ENCODE data around the gene NRXN3. TPM values are rescaled to one million over a fixed set of nuclear protein-coding genes. Genes with fewer than 3 reads are reported as not detected.

Gene NRXN3
- total RNA-seq, 2 experiments from 2014 or later, result not detected

GRCh38 chr14:79248771-79249170 is 1078.6 kb downstream of the NRXN3 start:
- Histone ChIP-seq H4K20me1 (ENCODE audit: insufficient read depth, low read length) (no peaks in the 10 kb centered on the region), H3K79me2 (ENCODE audit: insufficient read depth, low read depth, low read length) (no peaks in the 10 kb centered on the region), H3K4me1 (ENCODE audit: insufficient read depth, low read length, poor library complexity, severe bottlenecking) (no peaks in the 10 kb centered on the region), H3K4me3 (ENCODE audit: low read depth, low read length, poor library complexity, severe bottlenecking) (no peak overlapping the region), H3K9me3 (ENCODE audit: low read length) (no peaks in the 10 kb centered on the region), H3K27ac (ENCODE audit: low read depth, low read length, poor library complexity, severe bottlenecking) (no peak overlapping the region), H2AFZ (ENCODE audit: low read length) (no peak overlapping the region), H3K9me2 (ENCODE audit: insufficient read depth, low read length) (no peaks in the 10 kb centered on the region), H3K36me3 (ENCODE audit: insufficient read depth, low read length) (no peaks in the 10 kb centered on the region), H3K4me2 (ENCODE audit: low read length) (no peak overlapping the region)
- DNase-seq (ENCODE audit: low spot score), result no peak
- intact Hi-C loops (cut with micrococcal nuclease; ENCODE audit: unreplicated experiment), result no loop called here
- BruUV-seq (replicated peaks), result no TSS peak
- ChIA-PET CTCF (ENCODE audit: unreplicated experiment) (no interaction called here), POLR2A (interaction anchor here (0.6 kb wide), 1 partner anchor 63 kb away, joined by 3 read pairs; no protein-coding TSS in a partner anchor)
- TF ChIP-seq CTCF (conservative IDR thresholded peaks at IDR 0.05; ENCODE audit: low read length) (no peak), EZH2phosphoT487 (IDR thresholded peaks at IDR 0.05; ENCODE audit: borderline replicate concordance, low read depth, low read length) (no peak)

GRCh38 chr14:79251278-79251677 is 1081.1 kb downstream of the NRXN3 start:
- H3K79me2 ChIP-seq (ENCODE audit: insufficient read depth, low read depth, low read length), result no peaks in the 10 kb centered on the region
- no TSS peak for BruUV-seq (replicated peaks)
- H2AFZ ChIP-seq (ENCODE audit: low read length), result no peak overlapping the region
- no peak for DNase-seq (ENCODE audit: low spot score)
- H3K9me3 ChIP-seq (ENCODE audit: low read length), result no peaks in the 10 kb centered on the region
- TF ChIP-seq CTCF (conservative IDR thresholded peaks at IDR 0.05; ENCODE audit: low read length) (no peak), EZH2phosphoT487 (IDR thresholded peaks at IDR 0.05; ENCODE audit: borderline replicate concordance, low read depth, low read length) (no peak)
- no peak overlapping the region for H3K4me2 ChIP-seq (ENCODE audit: low read length)
- intact Hi-C loops (cut with micrococcal nuclease; ENCODE audit: unreplicated experiment), result no loop called here
- ChIA-PET POLR2A (interaction anchor here (1.1 kb wide), 1 partner anchor 223 kb away, joined by 3 read pairs; no protein-coding TSS in a partner anchor), CTCF (ENCODE audit: unreplicated experiment) (no interaction called here)
- H3K9me2 ChIP-seq (ENCODE audit: insufficient read depth, low read length), result no peaks in the 10 kb centered on the region
- no peak overlapping the region for H3K4me3 ChIP-seq (ENCODE audit: low read depth, low read length, poor library complexity, severe bottlenecking)
- no peaks in the 10 kb centered on the region for H3K36me3 ChIP-seq (ENCODE audit: insufficient read depth, low read length)
- H4K20me1 ChIP-seq (ENCODE audit: insufficient read depth, low read length), result no peaks in the 10 kb centered on the region
- no peaks in the 10 kb centered on the region for H3K4me1 ChIP-seq (ENCODE audit: insufficient read depth, low read length, poor library complexity, severe bottlenecking)
- no peak overlapping the region for H3K27ac ChIP-seq (ENCODE audit: low read depth, low read length, poor library complexity, severe bottlenecking)

- Histone ChIP-seq H3K4me3 (ENCODE audit: low read depth, low read length, poor library complexity, severe bottlenecking) (no peak overlapping the region), H3K4me2 (ENCODE audit: low read length) (no peak overlapping the region), H3K79me2 (ENCODE audit: insufficient read depth, low read depth, low read length) (no peaks in the 10 kb centered on the region), H2AFZ (ENCODE audit: low read length) (no peak overlapping the region), H3K4me1 (ENCODE audit: insufficient read depth, low read length, poor library complexity, severe bottlenecking) (no peaks in the 10 kb centered on the region), H3K27ac (ENCODE audit: low read depth, low read length, poor library complexity, severe bottlenecking) (no peak overlapping the region), H4K20me1 (ENCODE audit: insufficient read depth, low read length) (no peaks in the 10 kb centered on the region), H3K36me3 (ENCODE audit: insufficient read depth, low read length) (no peaks in the 10 kb centered on the region), H3K9me3 (ENCODE audit: low read length) (no peaks in the 10 kb centered on the region), H3K9me2 (ENCODE audit: insufficient read depth, low read length) (no peaks in the 10 kb centered on the region)
- TF ChIP-seq EZH2phosphoT487 (IDR thresholded peaks at IDR 0.05; ENCODE audit: borderline replicate concordance, low read depth, low read length), result no peak
- TF ChIP-seq CTCF (conservative IDR thresholded peaks at IDR 0.05; ENCODE audit: low read length), result no peak
- ChIA-PET POLR2A (interaction anchor here (0.5 kb wide), 1 partner anchor 13 kb away, joined by 3 read pairs; no protein-coding TSS in a partner anchor), CTCF (ENCODE audit: unreplicated experiment) (no interaction called here)
- intact Hi-C loops (cut with micrococcal nuclease; ENCODE audit: unreplicated experiment), result no loop called here
- BruUV-seq (replicated peaks), result no TSS peak
- DNase-seq (ENCODE audit: low spot score), result no peak
These were observed 1083.4 kb downstream of the NRXN3 start for GRCh38 chr14:79253576-79253975.
